ENCODE measurements around the gene ATP2A3. TPM values are rescaled to one million over a fixed set of nuclear protein-coding genes. Genes with fewer than 3 reads are reported as not detected.

The ATP2A3 gene
- total RNA-seq, 4 donors from 2014 or later = 8.5 to 60.7 (median 36.4) TPM

DNA sequence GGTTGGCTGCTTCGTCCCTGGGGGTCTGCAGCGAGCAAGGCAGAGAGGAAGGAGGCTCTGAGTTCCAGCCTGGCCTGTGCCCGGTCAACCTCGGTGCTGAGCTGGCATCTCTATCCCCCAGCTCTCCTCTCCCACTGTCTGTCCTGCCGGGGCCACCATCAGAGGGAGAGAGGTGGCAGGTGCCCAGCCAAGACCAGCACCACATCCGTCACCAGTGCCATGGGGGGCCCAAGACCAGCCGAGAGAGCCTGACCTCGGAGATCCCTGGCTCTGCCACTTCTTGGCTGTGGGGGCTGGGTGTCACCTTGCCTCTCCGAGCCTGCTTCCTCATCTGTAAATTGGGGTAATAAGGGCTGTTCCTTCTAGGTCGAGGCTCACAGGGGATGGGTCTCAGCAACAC is 47.4 kb downstream of the ATP2A3 start:
- WGBS, 2 donors = 65 to 86% methylated on average over 9 of the region's 10 CpGs
- H3K4me3 ChIP-seq (ENCODE audit: low read depth, poor library complexity, severe bottlenecking) = no peak overlapping the region
- intact Hi-C loops (cut with DNase I; ENCODE audit: low total_unique reads) = no loop called here
- no peak for TF ChIP-seq POLR2A (IDR thresholded peaks at IDR 0.05)
- TF ChIP-seq, protein P1, sequence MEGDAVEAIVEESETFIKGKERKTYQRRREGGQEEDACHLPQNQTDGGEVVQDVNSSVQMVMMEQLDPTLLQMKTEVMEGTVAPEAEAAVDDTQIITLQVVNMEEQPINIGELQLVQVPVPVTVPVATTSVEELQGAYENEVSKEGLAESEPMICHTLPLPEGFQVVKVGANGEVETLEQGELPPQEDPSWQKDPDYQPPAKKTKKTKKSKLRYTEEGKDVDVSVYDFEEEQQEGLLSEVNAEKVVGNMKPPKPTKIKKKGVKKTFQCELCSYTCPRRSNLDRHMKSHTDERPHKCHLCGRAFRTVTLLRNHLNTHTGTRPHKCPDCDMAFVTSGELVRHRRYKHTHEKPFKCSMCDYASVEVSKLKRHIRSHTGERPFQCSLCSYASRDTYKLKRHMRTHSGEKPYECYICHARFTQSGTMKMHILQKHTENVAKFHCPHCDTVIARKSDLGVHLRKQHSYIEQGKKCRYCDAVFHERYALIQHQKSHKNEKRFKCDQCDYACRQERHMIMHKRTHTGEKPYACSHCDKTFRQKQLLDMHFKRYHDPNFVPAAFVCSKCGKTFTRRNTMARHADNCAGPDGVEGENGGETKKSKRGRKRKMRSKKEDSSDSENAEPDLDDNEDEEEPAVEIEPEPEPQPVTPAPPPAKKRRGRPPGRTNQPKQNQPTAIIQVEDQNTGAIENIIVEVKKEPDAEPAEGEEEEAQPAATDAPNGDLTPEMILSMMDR (IDR thresholded peaks at IDR 0.05) = no peak
- DNase-seq (ENCODE audit: low spot score in 2 of 2) = no peak

DNA sequence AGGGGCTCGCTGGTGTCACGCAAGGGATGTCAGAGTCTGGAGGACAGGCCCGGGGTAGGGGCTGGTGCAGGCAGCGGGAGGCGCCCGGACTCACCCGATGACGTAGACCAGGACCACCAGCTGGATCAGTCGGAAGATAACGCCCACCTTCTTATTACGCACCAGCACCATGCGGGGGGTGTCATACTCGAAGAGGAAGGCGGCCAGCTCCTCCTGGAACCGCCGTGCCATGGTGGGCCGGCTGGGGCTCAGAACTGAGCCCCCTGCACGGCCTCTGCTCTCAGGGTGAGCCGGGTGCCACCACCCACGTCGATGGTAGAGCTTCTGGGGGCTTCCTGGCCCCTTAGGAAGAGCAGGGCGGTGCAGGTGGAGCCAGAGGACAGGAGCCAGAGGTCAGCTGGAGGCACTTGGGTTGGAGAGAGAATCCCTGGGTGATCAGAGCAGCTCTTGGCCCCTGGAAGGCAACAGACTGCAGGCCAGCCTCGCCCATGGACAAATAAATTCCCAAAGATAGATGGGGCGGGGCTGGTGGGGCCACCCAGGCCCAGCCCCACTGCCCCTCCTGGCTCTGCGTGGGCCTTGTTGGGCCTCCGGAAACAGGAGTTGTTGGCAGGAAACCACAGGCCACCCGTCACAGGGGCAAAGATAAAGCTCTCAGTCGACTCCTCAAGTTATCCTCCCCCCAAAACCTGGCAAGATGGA is 48.1 kb downstream of the ATP2A3 start, which contains the start of gene P2RX1:
Gene P2RX1 (minus strand): TSS at position 471 of the 702 bp plus-strand sequence. CDS start 240 bp downstream, at position 231.
- 77% methylated on average over 20 to 27 of the region's 28 CpGs for WGBS, 2 donors
- no peak within 1 kb of the TSS for H3K4me3 ChIP-seq (ENCODE audit: low read depth, poor library complexity, severe bottlenecking)
- no peak for DNase-seq (ENCODE audit: low spot score in 2 of 2)
- intact Hi-C loops (cut with DNase I; ENCODE audit: low total_unique reads) = no loop called here
- TF ChIP-seq, protein P1 (IDR thresholded peaks at IDR 0.05) = no peak
- TF ChIP-seq POLR2A (IDR thresholded peaks at IDR 0.05) = no peak

DNA sequence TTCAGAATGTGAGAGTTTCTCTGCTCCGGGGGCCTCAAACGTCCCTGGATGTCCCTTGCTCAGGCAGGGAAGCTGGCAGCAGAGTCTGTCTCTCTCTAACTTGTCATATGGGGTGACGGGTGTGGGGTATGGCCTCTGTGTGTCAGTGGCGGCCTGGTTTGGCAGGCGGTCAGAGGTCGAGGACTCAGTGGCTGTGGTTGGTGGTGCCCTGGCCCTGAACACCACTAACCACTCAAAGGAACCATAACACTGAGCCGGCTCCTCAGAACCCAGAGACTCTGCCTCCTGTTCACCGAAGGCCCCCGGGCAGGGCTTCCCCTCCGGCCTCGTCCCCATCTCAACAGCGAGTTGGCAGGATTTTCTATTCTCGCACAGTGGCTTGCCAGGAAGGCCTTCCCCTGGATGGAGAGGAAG is 48.6 kb downstream of the ATP2A3 start:
- 64 to 87% methylated on average over 7 to 11 of the region's 13 CpGs for WGBS, 2 donors
- H3K4me3 ChIP-seq (ENCODE audit: low read depth, poor library complexity, severe bottlenecking) = no peak overlapping the region
- intact Hi-C loops (cut with DNase I; ENCODE audit: low total_unique reads) = no loop called here
- TF ChIP-seq, protein P1 (IDR thresholded peaks at IDR 0.05) = no peak
- TF ChIP-seq POLR2A (IDR thresholded peaks at IDR 0.05) = no peak
- DNase-seq (ENCODE audit: low spot score in 2 of 2) = no peak

DNA sequence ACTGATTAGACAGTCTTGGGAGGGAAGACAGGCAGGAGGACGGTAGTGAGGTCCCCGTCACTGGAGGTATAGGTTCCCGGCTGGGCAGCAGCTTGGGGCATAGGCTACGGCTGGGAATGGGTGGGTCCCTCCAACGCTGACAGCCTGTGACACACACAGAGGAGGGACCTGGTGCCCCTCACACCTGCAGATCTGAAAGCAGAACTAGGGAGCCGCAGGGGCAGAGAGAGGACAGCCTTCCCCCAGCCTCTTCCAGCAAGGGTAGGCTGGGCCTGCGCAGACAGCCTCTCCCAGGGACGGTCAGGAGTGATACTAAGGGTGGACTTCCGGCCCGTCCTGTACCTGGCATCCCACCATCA is 49.9 kb downstream of the ATP2A3 start:
- 82 to 88% methylated on average over 8 to 10 of the region's 10 CpGs for WGBS, 2 donors
- intact Hi-C loops (cut with DNase I; ENCODE audit: low total_unique reads) = loop anchor here (5.0 kb wide), 1 partner anchor 88 kb away; no protein-coding TSS in a partner anchor
- no peak for DNase-seq (ENCODE audit: low spot score in 2 of 2)
- TF ChIP-seq, protein P1 (IDR thresholded peaks at IDR 0.05) = no peak
- TF ChIP-seq POLR2A (IDR thresholded peaks at IDR 0.05) = no peak
- H3K4me3 ChIP-seq (ENCODE audit: low read depth, poor library complexity, severe bottlenecking) = no peak overlapping the region

DNA sequence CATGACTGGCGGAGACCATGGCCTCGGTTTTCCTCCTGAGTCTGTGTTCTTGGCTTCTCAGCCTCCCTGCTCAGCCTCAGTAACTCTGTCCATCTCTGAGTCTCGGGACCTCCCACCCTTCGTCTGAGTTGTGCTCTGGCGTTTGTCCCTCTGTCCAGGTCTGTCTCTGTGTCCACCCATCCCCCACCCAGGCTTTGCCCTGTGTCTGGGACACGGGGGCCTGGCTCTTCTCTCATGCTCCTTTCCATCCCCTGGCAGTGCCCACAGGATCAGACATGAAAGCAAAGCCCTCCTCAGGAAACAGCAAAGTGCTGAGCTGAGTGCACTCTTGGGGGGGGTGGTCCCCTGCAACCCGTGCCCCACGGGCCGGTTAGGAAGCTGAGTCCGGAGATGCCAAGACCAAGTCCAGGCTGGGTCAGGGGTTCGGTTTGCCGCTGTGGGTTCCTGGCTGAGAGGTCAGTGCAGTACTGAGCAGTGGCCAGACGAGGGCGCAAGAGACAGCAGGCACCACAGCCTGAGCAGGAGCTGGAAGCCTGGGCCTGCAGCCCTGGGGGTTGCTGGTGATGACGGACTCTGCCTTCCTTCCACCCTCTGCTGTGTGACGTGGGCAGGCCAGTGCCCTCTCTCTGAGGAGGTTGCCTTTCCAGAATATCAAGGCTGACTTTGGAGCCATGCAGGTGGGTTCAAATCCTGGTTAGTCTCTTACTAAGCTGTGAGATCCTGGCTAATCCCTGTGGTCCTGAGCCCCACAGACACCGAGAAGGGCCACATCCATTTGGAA is 50.5 kb downstream of the ATP2A3 start:
- no peak overlapping the region for H3K4me3 ChIP-seq (ENCODE audit: low read depth, poor library complexity, severe bottlenecking)
- no peak for TF ChIP-seq POLR2A (IDR thresholded peaks at IDR 0.05)
- TF ChIP-seq, protein P1 (IDR thresholded peaks at IDR 0.05) = peak in 2 of 3 donors; percentile 56 to 64
- 33 to 44% methylated on average over 11 to 15 of the region's 17 CpGs for WGBS, 2 donors
- intact Hi-C loops (cut with DNase I; ENCODE audit: low total_unique reads) = loop anchor here (5.0 kb wide), 1 partner anchor 89 kb away; no protein-coding TSS in a partner anchor
- DNase-seq (ENCODE audit: low spot score in 2 of 2) = peak; percentile 66 to 94
